Measurements from ENCODE around the gene PDE4D. TPM values are rescaled to one million over a fixed set of nuclear protein-coding genes. Genes with fewer than 3 reads are reported as not detected.
A peak's percentile ranks its signal among the peaks of the same experiment; 100 is the strongest.

PDE4D gene
- total RNA-seq, 1 experiment from 2014 or later = 3.3 TPM

DNA sequence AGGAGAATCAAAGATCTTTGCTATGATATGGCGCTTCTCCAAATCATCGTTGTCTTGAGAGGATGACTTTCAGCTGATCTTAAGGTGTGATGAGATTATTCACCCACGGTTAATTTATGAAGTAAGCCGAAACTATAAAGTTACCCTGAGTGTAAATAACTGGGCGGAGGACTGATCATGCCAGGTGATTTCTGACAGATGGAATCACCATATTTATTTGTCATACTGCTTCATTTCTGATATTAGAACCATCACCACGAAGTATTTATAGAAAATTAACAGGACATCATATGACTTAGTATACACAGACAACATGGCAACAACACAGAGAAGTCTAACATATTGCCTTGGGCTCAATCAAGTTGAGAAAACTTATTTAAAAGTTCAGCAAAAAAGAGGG is 708.8 kb downstream of the PDE4D start:
- DNase-seq (ENCODE audit: low spot score) (no peak), ATAC-seq (no peak)
- Mint-ChIP-seq H3K27ac (no peak overlapping the region), H3K4me3 (no peak overlapping the region), H3K36me3 (no peaks in the 10 kb centered on the region), H3K4me1 (peaks cover 33% of the 10 kb centered on the region), H3K9me3 (no peaks in the 10 kb centered on the region), H3K27me3 (ENCODE audit: low read depth) (no peaks in the 10 kb centered on the region)
- ChIA-PET CTCF (interaction anchor here (1.5 kb wide), 1 partner anchor 10 kb away, joined by 4 read pairs; no protein-coding TSS in a partner anchor), POLR2A (no interaction called here)
- TF ChIP-seq, protein P1, sequence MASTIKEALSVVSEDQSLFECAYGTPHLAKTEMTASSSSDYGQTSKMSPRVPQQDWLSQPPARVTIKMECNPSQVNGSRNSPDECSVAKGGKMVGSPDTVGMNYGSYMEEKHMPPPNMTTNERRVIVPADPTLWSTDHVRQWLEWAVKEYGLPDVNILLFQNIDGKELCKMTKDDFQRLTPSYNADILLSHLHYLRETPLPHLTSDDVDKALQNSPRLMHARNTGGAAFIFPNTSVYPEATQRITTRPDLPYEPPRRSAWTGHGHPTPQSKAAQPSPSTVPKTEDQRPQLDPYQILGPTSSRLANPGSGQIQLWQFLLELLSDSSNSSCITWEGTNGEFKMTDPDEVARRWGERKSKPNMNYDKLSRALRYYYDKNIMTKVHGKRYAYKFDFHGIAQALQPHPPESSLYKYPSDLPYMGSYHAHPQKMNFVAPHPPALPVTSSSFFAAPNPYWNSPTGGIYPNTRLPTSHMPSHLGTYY (CRISPR knock-in tag; IDR thresholded peaks at IDR 0.05) = no peak
- TF ChIP-seq OVOL2 (CRISPR knock-in tag; IDR thresholded peaks at IDR 0.05; ENCODE audit: borderline replicate concordance) = no peak
- no peak for TF ChIP-seq ETV6 (CRISPR knock-in tag; IDR thresholded peaks at IDR 0.05)
- TF ChIP-seq SOX15 (CRISPR knock-in tag; IDR thresholded peaks at IDR 0.05) = no peak
- no peak for TF ChIP-seq NFE2L1 (CRISPR knock-in tag; IDR thresholded peaks at IDR 0.05)
- no peak for TF ChIP-seq ZNF121 (CRISPR knock-in tag; IDR thresholded peaks at IDR 0.05)
- no peak for TF ChIP-seq ATF6 (CRISPR knock-in tag; IDR thresholded peaks at IDR 0.05)
- no peak for TF ChIP-seq NR1H2 (CRISPR knock-in tag; IDR thresholded peaks at IDR 0.05)
- no peak for TF ChIP-seq PRRX2 (CRISPR knock-in tag; IDR thresholded peaks at IDR 0.05)

DNA sequence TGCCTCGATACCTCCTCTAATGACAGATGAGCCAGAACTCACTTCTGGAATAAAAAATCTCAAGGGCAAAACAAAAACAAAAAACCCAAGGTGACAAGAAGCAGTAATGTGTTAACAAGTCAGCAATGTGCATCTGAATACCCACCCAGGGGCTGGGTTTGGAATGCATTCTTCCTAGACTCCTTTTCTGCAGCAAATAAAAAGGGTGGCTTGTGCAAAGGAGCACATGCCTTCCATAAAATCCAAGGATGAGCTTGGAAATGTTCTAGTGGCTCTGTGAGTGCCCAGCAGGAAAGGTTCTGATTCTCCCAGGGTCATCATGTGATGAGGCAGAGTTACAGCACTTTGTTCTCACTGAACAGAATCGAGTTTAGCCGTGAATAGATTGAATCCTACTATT is 710.8 kb downstream of the PDE4D start:
- H3K9me3 Mint-ChIP-seq = no peaks in the 10 kb centered on the region
- ChIA-PET POLR2A (no interaction called here), CTCF (interaction anchor here (0.5 to 2.1 kb wide), 6 partner anchors 9 to 618 kb away, joined by 3 to 6 read pairs (median 3); no protein-coding TSS in a partner anchor)
- H3K4me1 Mint-ChIP-seq = peaks cover 18% of the 10 kb centered on the region
- H3K36me3 Mint-ChIP-seq = no peaks in the 10 kb centered on the region
- H3K27ac Mint-ChIP-seq = peak overlapping the region; percentile 30; the same call in 1 of the 2 replicates
- ATAC-seq = peak; percentile 73
- no peak for DNase-seq (ENCODE audit: low spot score)
- no peaks in the 10 kb centered on the region for H3K27me3 Mint-ChIP-seq (ENCODE audit: low read depth)
- no peak overlapping the region for H3K4me3 Mint-ChIP-seq
- TF ChIP-seq SP1 (CRISPR knock-in tag; conservative IDR thresholded peaks at IDR 0.05) (no peak), TEAD4 (CRISPR knock-in tag; IDR thresholded peaks at IDR 0.05) (no peak), CTCF (IDR thresholded peaks at IDR 0.05) (no peak), FOXK1 (CRISPR knock-in tag; IDR thresholded peaks at IDR 0.05) (no peak), TEAD1 (CRISPR knock-in tag; IDR thresholded peaks at IDR 0.05) (no peak), PREB (CRISPR knock-in tag; IDR thresholded peaks at IDR 0.05; ENCODE audit: borderline replicate concordance) (no peak), ZSCAN18 (CRISPR knock-in tag; IDR thresholded peaks at IDR 0.05) (no peak), RORB (CRISPR knock-in tag; IDR thresholded peaks at IDR 0.05) (no peak), ATF6 (CRISPR knock-in tag; IDR thresholded peaks at IDR 0.05) (no peak), NR1H2 (CRISPR knock-in tag; IDR thresholded peaks at IDR 0.05) (no peak), TP53 (CRISPR knock-in tag; IDR thresholded peaks at IDR 0.05) (no peak), ZNF121 (CRISPR knock-in tag; IDR thresholded peaks at IDR 0.05) (no peak), ATF3 (CRISPR knock-in tag; conservative IDR thresholded peaks at IDR 0.05) (no peak), KAT7 (CRISPR knock-in tag; IDR thresholded peaks at IDR 0.05; ENCODE audit: borderline replicate concordance) (no peak)
- TF ChIP-seq, protein P2, sequence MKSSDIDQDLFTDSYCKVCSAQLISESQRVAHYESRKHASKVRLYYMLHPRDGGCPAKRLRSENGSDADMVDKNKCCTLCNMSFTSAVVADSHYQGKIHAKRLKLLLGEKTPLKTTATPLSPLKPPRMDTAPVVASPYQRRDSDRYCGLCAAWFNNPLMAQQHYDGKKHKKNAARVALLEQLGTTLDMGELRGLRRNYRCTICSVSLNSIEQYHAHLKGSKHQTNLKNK (CRISPR knock-in tag; IDR thresholded peaks at IDR 0.05) = no peak
